CD14-positive monocyte (primary cell): ENCODE data around the gene RNU6-7. TPM values are rescaled to one million over a fixed set of nuclear protein-coding genes. Genes with fewer than 3 reads are reported as not detected.

Source experiments
- DNase-seq, 3 donors: peaks; one replicate each; pipeline ENCODE4 v3.0.0-alpha.2; 2011 to 2022
- H2AFZ ChIP-seq: 2 replicates; pipeline ENCODE4 v1.6.0; 2012; ENCODE audit warnings: mild to moderate bottlenecking, low read depth, low read length, inconsistent platforms; ENCODE audit not compliant: insufficient read depth, poor library complexity, severe bottlenecking
- H3K27ac ChIP-seq, 2 donors: 1 replicate in 1 of 2; 2 replicates in 1 of 2; pipeline ENCODE4 v1.5.1; 2012 to 2013; ENCODE audit warnings: low read length in 2 of 2, control low read depth in 1 of 2, inconsistent platforms in 1 of 2, low read depth in 1 of 2, mild to moderate bottlenecking in 1 of 2
- H3K27me3 ChIP-seq, 2 donors: one replicate each; pipeline versions ENCODE4 v1.6.0 to v1.6.1; 2011 to 2013; ENCODE audit warnings: low read length in 2 of 2; ENCODE audit not compliant: control insufficient read depth in 2 of 2, insufficient read depth in 2 of 2
- H3K36me3 ChIP-seq, 2 donors: replicated peaks in 1 of 2; 1 replicate in 1 of 2; 2 replicates in 1 of 2; pipeline versions ENCODE4 v1.5.1 to v1.6.1; 2012 to 2013; ENCODE audit warnings: low read length in 2 of 2, control low read depth in 1 of 2, inconsistent platforms in 1 of 2, mild to moderate bottlenecking in 1 of 2; ENCODE audit not compliant: insufficient read depth in 2 of 2, control insufficient read depth in 1 of 2
- H3K4me1 ChIP-seq, 2 donors: 1 replicate in 1 of 2; 2 replicates in 1 of 2; pipeline versions ENCODE4 v1.5.1 to v1.6.1; 2012 to 2013; ENCODE audit warnings: low read length in 2 of 2, control low read depth in 1 of 2, inconsistent platforms in 1 of 2, mild to moderate bottlenecking in 1 of 2, moderate library complexity in 1 of 2; ENCODE audit not compliant: insufficient read depth in 2 of 2, control insufficient read depth in 1 of 2
- H3K4me2 ChIP-seq: replicated peaks from 2 replicates; pipeline ENCODE3; 2012; ENCODE audit warnings: low read length, moderate library complexity, mild to moderate bottlenecking; ENCODE audit not compliant: poor library complexity, severe bottlenecking; ENCODE audit errors: extremely low read depth
- H3K4me3 ChIP-seq, 3 experiments: fragments of 200-600 bp in 1 of 3; sonication (generic) in 1 of 3; replicated peaks in 1 of 3; 1 replicate in 2 of 3; 2 replicates in 1 of 3; pipeline ENCODE4 v1.5.1; 2011 to 2013; ENCODE audit warnings: low read length in 3 of 3, mild to moderate bottlenecking in 3 of 3, control low read depth in 2 of 3, low read depth in 2 of 3, inconsistent platforms in 1 of 3, moderate library complexity in 1 of 3
- H3K79me2 ChIP-seq: 2 replicates; pipeline ENCODE4 v1.6.0; 2012; ENCODE audit warnings: mild to moderate bottlenecking, control low read depth, inconsistent platforms, low read length, moderate library complexity; ENCODE audit not compliant: insufficient read depth
- H3K9ac ChIP-seq: 2 replicates; pipeline ENCODE4 v1.6.0; 2017; ENCODE audit warnings: low read length, mild to moderate bottlenecking; ENCODE audit not compliant: insufficient read depth, poor library complexity, severe bottlenecking
- H3K9me3 ChIP-seq, 2 donors: replicated peaks in 1 of 2; 1 replicate in 1 of 2; 2 replicates in 1 of 2; pipeline versions ENCODE4 v1.5.1 to v1.6.1; 2012 to 2013; ENCODE audit warnings: low read length in 2 of 2, control low read depth in 1 of 2; ENCODE audit not compliant: control insufficient read depth in 1 of 2, insufficient read depth in 1 of 2
- H4K20me1 ChIP-seq: 2 replicates; pipeline ENCODE4 v1.6.0; 2012; ENCODE audit warnings: mild to moderate bottlenecking, low read length, control low read depth, moderate library complexity; ENCODE audit not compliant: insufficient read depth
- H3K27ac Mint-ChIP-seq, 7 donors: one replicate each; pipeline ENCODE4 v1.8.0; 2020; ENCODE audit warnings: mild to moderate bottlenecking in 7 of 7, mixed read lengths in 7 of 7, moderate library complexity in 6 of 7, inconsistent platforms in 2 of 7
- H3K27me3 Mint-ChIP-seq, 3 donors: one replicate each; pipeline ENCODE4 v1.8.0; 2021 to 2022; ENCODE audit warnings: low read depth in 3 of 3, mild to moderate bottlenecking in 3 of 3, mixed read lengths in 3 of 3, moderate library complexity in 3 of 3, inconsistent platforms in 1 of 3
- H3K36me3 Mint-ChIP-seq, 2 donors: one replicate each; pipeline ENCODE4 v1.8.0; 2020; ENCODE audit warnings: mixed read lengths in 2 of 2, inconsistent platforms in 1 of 2, mild to moderate bottlenecking in 1 of 2
- H3K4me1 Mint-ChIP-seq: one replicate; pipeline ENCODE4 v1.8.0; 2020; ENCODE audit warnings: mild to moderate bottlenecking, mixed read lengths
- H3K4me3 Mint-ChIP-seq, 2 donors: one replicate each; pipeline ENCODE4 v1.8.0; 2020; ENCODE audit warnings: mild to moderate bottlenecking in 2 of 2, mixed read lengths in 2 of 2, moderate library complexity in 1 of 2
- H3K9me3 Mint-ChIP-seq, 7 donors: one replicate each; pipeline ENCODE4 v1.8.0; 2020 to 2022; ENCODE audit warnings: mixed read lengths in 7 of 7, mild to moderate bottlenecking in 6 of 7, moderate library complexity in 6 of 7, inconsistent platforms in 2 of 7
- CTCF ChIP-seq: fragments of 200-600 bp; IDR thresholded peaks from one replicate; pipeline ENCODE4 v1.8.0; 2022; ENCODE audit warnings: antibody characterized with exemption, mild to moderate bottlenecking
- WGBS: methylation state at CpG from one replicate; pipeline ENCODE4 v1.1.5; 2013; ENCODE audit warnings: missing lambda C conversion rate; ENCODE audit not compliant: insufficient coverage; 5-methylcytosine and 5-hydroxymethylcytosine counted together
- intact Hi-C, 2 donors: fragments of 100-400 bp; cut with micrococcal nuclease; formaldehyde crosslinking; loops; one replicate each; pipeline versions ENCODE4 v1.15.0 to v1.15.1; 2023
- polyA plus RNA-seq, 3 donors: library from polyadenylated mRNA; depleted of rRNA in 1 of 3; unstranded in 2 of 3; stranded (reverse) in 1 of 3; fragments of 300-500 nt in 2 of 3; fragments of >200 nt in 1 of 3; fragmentation: Illumina TruSeq in 2 of 3; gene quantifications; 1 replicate in 2 of 3; 2 replicates in 1 of 3; pipeline ENCODE4 v1.2.3, GENCODE V29; 2012 to 2021

The RNU6-7 gene
- polyA plus RNA-seq, 3 donors = not detected

- Histone ChIP-seq H2AFZ (no peak overlapping the region), H3K4me1 (no peaks in the 10 kb centered on the region), H3K36me3 (no peaks in the 10 kb centered on the region), H3K4me2 (no peak overlapping the region), H3K27ac (no peak overlapping the region), H4K20me1 (no peaks in the 10 kb centered on the region), H3K27me3 (no peaks in the 10 kb centered on the region), H3K9ac (no peak overlapping the region), H3K79me2 (no peaks in the 10 kb centered on the region), H3K4me3 (no peak overlapping the region), H3K9me3 (no peaks in the 10 kb centered on the region)
- Mint-ChIP-seq H3K27me3 (peaks cover 0 to 8% (median 2%) of the 10 kb centered on the region in 3 donors), H3K4me1 (peaks cover 2% of the 10 kb centered on the region), H3K27ac (no peak overlapping the region), H3K4me3 (no peak overlapping the region), H3K9me3 (no peaks in the 10 kb centered on the region), H3K36me3 (no peaks in the 10 kb centered on the region)
- 53% methylated on average over 4 of the region's 6 CpGs for WGBS
- intact Hi-C loops = no loop called here
- no peak for TF ChIP-seq CTCF
- DNase-seq = peak in 1 of 3 donors; percentile 24
Measured at GRCh38 chr14:32224737-32225377, 23.0 kb downstream of the RNU6-7 start.

GRCh38 chr14:32225378-32225920, 23.6 kb downstream of the RNU6-7 start:
- peaks cover 0 to 8% (median 2%) of the 10 kb centered on the region in 3 donors for H3K27me3 Mint-ChIP-seq
- no peaks in the 10 kb centered on the region for H4K20me1 ChIP-seq
- no peak overlapping the region for H3K4me3 ChIP-seq
- H3K4me2 ChIP-seq = no peak overlapping the region
- no peaks in the 10 kb centered on the region for H3K9me3 Mint-ChIP-seq
- H3K27ac Mint-ChIP-seq = no peak overlapping the region
- no peaks in the 10 kb centered on the region for H3K27me3 ChIP-seq
- H3K79me2 ChIP-seq = no peaks in the 10 kb centered on the region
- TF ChIP-seq CTCF = no peak
- no peak overlapping the region for H3K4me3 Mint-ChIP-seq
- intact Hi-C loops = no loop called here
- no peaks in the 10 kb centered on the region for H3K36me3 Mint-ChIP-seq
- no peaks in the 10 kb centered on the region for H3K36me3 ChIP-seq
- no peaks in the 10 kb centered on the region for H3K4me1 ChIP-seq
- no peak overlapping the region for H3K9ac ChIP-seq
- H3K27ac ChIP-seq = no peak overlapping the region
- no peak for DNase-seq
- H2AFZ ChIP-seq = no peak overlapping the region
- peaks cover 2% of the 10 kb centered on the region for H3K4me1 Mint-ChIP-seq
- WGBS = no CpG with 5 or more reads among the region's 1 CpG
- no peaks in the 10 kb centered on the region for H3K9me3 ChIP-seq
